Neural progenitor cell (in vitro differentiated cells): ENCODE data around the gene ADIG. TPM values are rescaled to one million over a fixed set of nuclear protein-coding genes. Genes with fewer than 3 reads are reported as not detected.

Experiments used
- DNase-seq: peaks from one replicate; pipeline ENCODE4 v3.0.0-alpha.2; 2016; ENCODE audit warnings: low spot score
- H2AFZ ChIP-seq: fragments of 200-600 bp; sonication (generic); replicated peaks from 2 replicates; pipeline ENCODE4 v1.6.1; 2016; ENCODE audit warnings: antibody characterized with exemption
- H3F3A ChIP-seq: fragments of 200-600 bp; sonication (generic); 2 replicates; pipeline ENCODE4 v1.6.1; 2016; ENCODE audit warnings: antibody characterized with exemption, low read depth
- H3K27ac ChIP-seq: fragments of 200-600 bp; sonication (generic); 2 replicates; pipeline ENCODE4 v1.5.1; 2016; ENCODE audit warnings: mild to moderate bottlenecking
- H3K27me3 ChIP-seq: fragments of 200-600 bp; sonication (generic); 2 replicates; pipeline ENCODE4 v1.6.1; 2016; ENCODE audit warnings: mild to moderate bottlenecking, moderate library complexity
- H3K36me3 ChIP-seq: fragments of 200-600 bp; sonication (generic); 2 replicates; pipeline ENCODE4 v1.5.1; 2016
- H3K4me1 ChIP-seq: fragments of 200-600 bp; sonication (generic); 2 replicates; pipeline ENCODE4 v1.6.1; 2016; ENCODE audit warnings: mixed run types
- H3K4me2 ChIP-seq: fragments of 200-600 bp; sonication (generic); 2 replicates; pipeline ENCODE4 v1.6.1; 2016
- H3K4me3 ChIP-seq: fragments of 200-600 bp; sonication (generic); 2 replicates; pipeline ENCODE4 v1.5.1; 2016
- H3K79me2 ChIP-seq: fragments of 200-600 bp; sonication (generic); 2 replicates; pipeline ENCODE4 v1.6.1; 2016; ENCODE audit warnings: low read depth
- H3K9ac ChIP-seq: fragments of 200-600 bp; sonication (generic); 2 replicates; pipeline ENCODE4 v1.6.1; 2016
- H3K9me3 ChIP-seq: fragments of 200-600 bp; sonication (generic); 2 replicates; pipeline ENCODE4 v1.5.1; 2016; ENCODE audit warnings: low read depth
- H4K20me1 ChIP-seq: fragments of 200-600 bp; sonication (generic); 2 replicates; pipeline ENCODE4 v1.6.1; 2016; ENCODE audit warnings: low read depth
- H3K27ac Mint-ChIP-seq: 3 replicates; pipeline ENCODE4 v1.8.0; 2021; ENCODE audit warnings: mixed read lengths
- H3K27me3 Mint-ChIP-seq: 2 replicates; pipeline ENCODE4 v1.8.0; 2022; ENCODE audit warnings: low read depth, mild to moderate bottlenecking, inconsistent platforms, moderate library complexity, mixed read lengths; ENCODE audit not compliant: insufficient read depth
- H3K36me3 Mint-ChIP-seq: 3 replicates; pipeline ENCODE4 v1.8.0; 2021; ENCODE audit warnings: mixed read lengths
- H3K4me1 Mint-ChIP-seq: 3 replicates; pipeline ENCODE4 v1.8.0; 2021; ENCODE audit warnings: mixed read lengths
- H3K4me3 Mint-ChIP-seq: 3 replicates; pipeline ENCODE4 v1.8.0; 2021; ENCODE audit warnings: mild to moderate bottlenecking, moderate library complexity, mixed read lengths
- H3K9me3 Mint-ChIP-seq: 3 replicates; pipeline ENCODE4 v1.8.0; 2020; ENCODE audit warnings: mixed read lengths
- CTCF ChIP-seq: fragments of 200-600 bp; sonication (generic); IDR thresholded peaks from 2 replicates; pipeline ENCODE4 v1.5.1; 2017; ENCODE audit warnings: antibody characterized with exemption, mild to moderate bottlenecking
- EZH2 ChIP-seq: fragments of 200-600 bp; sonication (generic); IDR thresholded peaks from 2 replicates; pipeline ENCODE4 v1.6.1; 2017; ENCODE audit warnings: antibody characterized with exemption, mild to moderate bottlenecking, moderate library complexity
- EZH2phosphoT487 ChIP-seq: fragments of 200-600 bp; sonication (generic); IDR thresholded peaks from 2 replicates; pipeline ENCODE4 v1.6.1; 2017; ENCODE audit warnings: antibody characterized with exemption
- total RNA-seq: library from RNA; depleted of rRNA; stranded (reverse); fragments of >200 nt; gene quantifications from 2 replicates; pipeline ENCODE4 v1.2.3, GENCODE V29; 2015; ENCODE audit warnings: low replicate concordance

The ADIG gene
- total RNA-seq, 1 donor from 2014 or later: not detected

GRCh38 chr20:38630727-38631126 is 49.7 kb downstream of the ADIG start:
- Histone ChIP-seq H3K27ac (no peak overlapping the region), H3K4me1 (no peaks in the 10 kb centered on the region), H4K20me1 (no peaks in the 10 kb centered on the region), H3K4me2 (no peak overlapping the region), H3K27me3 (peaks cover 6% of the 10 kb centered on the region), H2AFZ (no peak overlapping the region), H3K9me3 (no peaks in the 10 kb centered on the region), H3K79me2 (no peaks in the 10 kb centered on the region), H3F3A (no peaks in the 10 kb centered on the region), H3K36me3 (no peaks in the 10 kb centered on the region), H3K9ac (no peak overlapping the region), H3K4me3 (no peak overlapping the region)
- no peak for TF ChIP-seq EZH2phosphoT487
- no peak for TF ChIP-seq EZH2
- no peak for TF ChIP-seq CTCF
- Mint-ChIP-seq H3K4me3 (no peak overlapping the region), H3K27ac (no peak overlapping the region), H3K4me1 (peaks cover 9% of the 10 kb centered on the region), H3K36me3 (no peaks in the 10 kb centered on the region), H3K27me3 (peaks cover 11% of the 10 kb centered on the region), H3K9me3 (peaks cover 3% of the 10 kb centered on the region)
- no peak for DNase-seq

DNA sequence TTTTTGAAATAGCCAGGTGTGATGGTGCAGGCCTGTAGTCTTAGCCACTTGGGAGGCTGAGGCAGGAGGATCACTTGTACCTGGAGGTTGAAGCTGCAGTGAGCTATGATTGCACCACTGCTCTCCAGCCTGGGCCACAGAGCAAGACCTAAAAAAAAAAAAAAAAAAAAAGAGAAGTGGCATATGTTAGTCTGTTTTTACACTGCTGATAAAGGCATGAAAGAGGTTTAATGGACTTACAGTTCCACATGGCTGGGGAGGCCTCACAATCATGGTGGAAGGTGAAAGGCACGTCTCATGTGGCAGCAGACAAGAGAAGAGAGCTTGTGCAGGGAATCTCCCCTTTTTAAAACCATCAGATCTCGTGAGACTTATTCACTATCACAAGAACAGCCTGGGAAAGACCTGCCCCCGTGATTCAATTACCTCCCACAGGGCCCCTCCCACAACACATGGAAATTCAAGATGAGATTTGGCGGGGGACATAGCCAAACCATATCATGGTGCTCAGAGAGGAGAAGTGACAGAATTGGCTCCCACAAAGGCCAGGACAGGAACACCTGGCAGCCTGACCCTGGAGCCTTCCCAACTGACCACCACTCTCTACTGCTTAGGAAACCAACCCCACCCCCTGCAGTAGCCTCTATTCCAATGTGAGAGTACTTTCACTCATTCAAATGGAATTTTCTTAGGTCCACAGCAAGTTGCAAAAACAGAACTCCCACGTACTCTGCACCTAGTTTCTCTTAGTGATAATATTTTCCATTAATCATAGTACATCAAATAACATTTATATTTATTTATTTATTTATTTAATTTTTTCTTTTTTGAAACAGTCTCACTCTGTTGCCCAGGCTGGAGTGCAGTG is 50.4 kb downstream of the ADIG start:
- no peak overlapping the region for H3K4me3 ChIP-seq
- H3K36me3 ChIP-seq: no peaks in the 10 kb centered on the region
- H3K4me3 Mint-ChIP-seq: no peak overlapping the region
- H3K9me3 ChIP-seq: no peaks in the 10 kb centered on the region
- H3K27ac Mint-ChIP-seq: no peak overlapping the region
- peaks cover 3% of the 10 kb centered on the region for H3K9me3 Mint-ChIP-seq
- no peak overlapping the region for H3K27ac ChIP-seq
- no peak overlapping the region for H3K9ac ChIP-seq
- peaks cover 6% of the 10 kb centered on the region for H3K27me3 ChIP-seq
- no peaks in the 10 kb centered on the region for H3F3A ChIP-seq
- no peaks in the 10 kb centered on the region for H4K20me1 ChIP-seq
- H3K4me2 ChIP-seq: no peak overlapping the region
- H3K36me3 Mint-ChIP-seq: no peaks in the 10 kb centered on the region
- peaks cover 9% of the 10 kb centered on the region for H3K4me1 Mint-ChIP-seq
- H3K4me1 ChIP-seq: no peaks in the 10 kb centered on the region
- H3K27me3 Mint-ChIP-seq: peaks cover 11% of the 10 kb centered on the region
- no peaks in the 10 kb centered on the region for H3K79me2 ChIP-seq
- DNase-seq: no peak
- H2AFZ ChIP-seq: no peak overlapping the region
- TF ChIP-seq EZH2 (no peak), EZH2phosphoT487 (no peak), CTCF (no peak)

DNA sequence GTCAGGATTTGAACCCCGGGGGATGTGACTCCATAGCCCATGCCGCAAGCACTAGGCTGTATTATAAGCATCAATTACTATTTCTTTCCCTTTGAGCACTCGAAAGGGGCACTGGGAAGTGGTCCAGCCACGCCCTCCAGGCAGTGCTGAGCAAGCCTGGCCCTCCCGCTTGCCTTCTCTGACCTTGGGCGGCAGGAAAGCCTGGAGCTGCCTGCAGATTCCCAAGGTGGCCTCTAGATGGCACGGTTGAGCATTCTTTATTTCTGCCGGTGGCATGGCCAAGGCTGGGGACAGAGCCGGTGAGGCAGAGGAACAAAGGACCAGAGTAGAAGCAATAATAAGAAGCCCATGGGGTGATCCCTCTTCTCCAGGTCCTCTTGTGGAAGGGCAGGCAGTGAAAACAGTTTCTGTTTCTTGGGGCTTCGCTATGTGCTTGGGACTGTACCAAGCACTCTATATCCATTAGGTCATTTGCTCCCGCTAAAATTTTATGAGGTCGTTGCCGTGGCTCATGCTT is 52.6 kb downstream of the ADIG start:
- no peaks in the 10 kb centered on the region for H3K36me3 Mint-ChIP-seq
- peaks cover 7% of the 10 kb centered on the region for H3K4me1 Mint-ChIP-seq

More for the DNA sequence above, 52.6 kb downstream of the ADIG start:
- no peak for TF ChIP-seq EZH2phosphoT487
- no peak for TF ChIP-seq EZH2
- TF ChIP-seq CTCF: peak; percentile 86
- Histone ChIP-seq H3K36me3 (no peaks in the 10 kb centered on the region), H3K4me2 (no peak overlapping the region), H3K4me3 (no peak overlapping the region), H3K4me1 (no peaks in the 10 kb centered on the region), H3K27ac (no peak overlapping the region), H3F3A (no peaks in the 10 kb centered on the region), H3K9ac (no peak overlapping the region), H3K79me2 (no peaks in the 10 kb centered on the region), H3K27me3 (peaks cover 6% of the 10 kb centered on the region), H2AFZ (no peak overlapping the region), H4K20me1 (no peaks in the 10 kb centered on the region), H3K9me3 (no peaks in the 10 kb centered on the region)
- H3K4me3 Mint-ChIP-seq: peak overlapping the region; percentile 10
- DNase-seq: peak; percentile 75
- H3K9me3 Mint-ChIP-seq: no peaks in the 10 kb centered on the region
- H3K27ac Mint-ChIP-seq: no peak overlapping the region
- H3K27me3 Mint-ChIP-seq: peaks cover 13% of the 10 kb centered on the region
